DOHH2 (cell line): ENCODE results near the gene PDE11A.

Experiments
- H3F3A ChIP-seq: fragments of 200-600 bp; sonication (generic), shearing (Covaris generic); 2 replicates; pipeline ENCODE4 v1.6.0; 2016; ENCODE audit warnings: antibody characterized with exemption, mild to moderate bottlenecking; ENCODE audit not compliant: control insufficient read depth, insufficient read depth
- H3K27ac ChIP-seq: fragments of 200-600 bp; sonication (generic); 2 replicates; pipeline ENCODE4 v1.5.1; 2014; ENCODE audit warnings: low read depth, mild to moderate bottlenecking, low read length, moderate library complexity
- H3K27me3 ChIP-seq: fragments of 200-600 bp; sonication (generic); 2 replicates; pipeline ENCODE4 v1.6.1; 2014; ENCODE audit warnings: mild to moderate bottlenecking, low read length, mixed read lengths; ENCODE audit not compliant: control insufficient read depth
- H3K36me3 ChIP-seq: fragments of 200-600 bp; sonication (generic); 2 replicates; pipeline ENCODE4 v1.6.1; 2014; ENCODE audit warnings: mild to moderate bottlenecking, low read length, moderate library complexity, mixed read lengths; ENCODE audit not compliant: control insufficient read depth
- H3K4me1 ChIP-seq: fragments of 200-600 bp; sonication (generic); 2 replicates; pipeline ENCODE4 v1.6.1; 2014; ENCODE audit warnings: mild to moderate bottlenecking, low read length, mixed read lengths; ENCODE audit not compliant: control insufficient read depth
- H3K4me2 ChIP-seq: fragments of 200-600 bp; sonication (generic); 2 replicates; pipeline ENCODE4 v1.6.0; 2014; ENCODE audit warnings: mild to moderate bottlenecking, low read length, moderate library complexity
- H3K4me3 ChIP-seq: fragments of 200-600 bp; sonication (generic); 2 replicates; pipeline ENCODE4 v1.5.1; 2014; ENCODE audit warnings: mild to moderate bottlenecking, low read length, mixed read lengths
- H3K79me2 ChIP-seq: fragments of 200-600 bp; sonication (generic); 2 replicates; pipeline ENCODE4 v1.6.1; 2014; ENCODE audit warnings: mild to moderate bottlenecking, low read length, mixed read lengths; ENCODE audit not compliant: control insufficient read depth
- H3K9me2 ChIP-seq: fragments of 200-600 bp; sonication (generic); replicated peaks from 2 replicates; pipeline ENCODE4 v1.6.1; 2014; ENCODE audit warnings: mild to moderate bottlenecking, low read length, mixed read lengths; ENCODE audit not compliant: control insufficient read depth
- H3K9me3 ChIP-seq: fragments of 200-600 bp; sonication (generic); 2 replicates; pipeline ENCODE4 v1.6.1; 2014; ENCODE audit warnings: antibody characterized with exemption, low read length, mixed read lengths; ENCODE audit not compliant: control insufficient read depth, insufficient read depth
- H4K20me1 ChIP-seq: fragments of 200-600 bp; sonication (generic); 2 replicates; pipeline ENCODE4 v1.6.0; 2014; ENCODE audit warnings: low read depth, mild to moderate bottlenecking, antibody characterized with exemption, low read length, moderate library complexity; ENCODE audit not compliant: control insufficient read depth, insufficient read depth
- CTCF ChIP-seq: fragments of 200-600 bp; sonication (generic); IDR thresholded peaks from one replicate; pipeline ENCODE4 v1.5.1; 2014; ENCODE audit warnings: antibody characterized with exemption, mild to moderate bottlenecking, low read depth, low read length; ENCODE audit not compliant: poor library complexity, severe bottlenecking
- EZH2phosphoT487 ChIP-seq: fragments of 200-600 bp; sonication (generic); IDR thresholded peaks from 2 replicates; pipeline ENCODE4 v1.6.1; 2017; ENCODE audit warnings: borderline replicate concordance, mild to moderate bottlenecking, antibody characterized with exemption, low read length, moderate library complexity, mixed read lengths

The PDE11A gene

GRCh38 chr2:177832611-177833433 lies 239.8 kb downstream of the PDE11A start:
- no peak overlapping the region for H3K27ac ChIP-seq
- no peaks in the 10 kb centered on the region for H3K36me3 ChIP-seq
- H3K79me2 ChIP-seq: no peaks in the 10 kb centered on the region
- no peak for TF ChIP-seq CTCF
- TF ChIP-seq EZH2phosphoT487: no peak
- H3K27me3 ChIP-seq: no peaks in the 10 kb centered on the region
- H3K4me2 ChIP-seq: no peak overlapping the region
- no peaks in the 10 kb centered on the region for H3K9me3 ChIP-seq
- no peaks in the 10 kb centered on the region for H3K4me1 ChIP-seq
- H4K20me1 ChIP-seq: no peaks in the 10 kb centered on the region
- H3F3A ChIP-seq: no peaks in the 10 kb centered on the region
- no peak overlapping the region for H3K4me3 ChIP-seq
- H3K9me2 ChIP-seq: no peaks in the 10 kb centered on the region

- H3K79me2 ChIP-seq: no peaks in the 10 kb centered on the region
- H3K4me3 ChIP-seq: no peak overlapping the region
- H3K36me3 ChIP-seq: no peaks in the 10 kb centered on the region
- no peaks in the 10 kb centered on the region for H3K9me2 ChIP-seq
- no peaks in the 10 kb centered on the region for H3K27me3 ChIP-seq
- no peak for TF ChIP-seq EZH2phosphoT487
- no peak overlapping the region for H3K4me2 ChIP-seq
- no peaks in the 10 kb centered on the region for H3K9me3 ChIP-seq
- H3F3A ChIP-seq: no peaks in the 10 kb centered on the region
- no peak overlapping the region for H3K27ac ChIP-seq
- H3K4me1 ChIP-seq: no peaks in the 10 kb centered on the region
- no peaks in the 10 kb centered on the region for H4K20me1 ChIP-seq
Measured at GRCh38 chr2:177830881-177831386, 241.6 kb downstream of the PDE11A start.

- Histone ChIP-seq H3K27ac (no peak overlapping the region), H3K4me3 (no peak overlapping the region), H3K36me3 (no peaks in the 10 kb centered on the region), H3K4me1 (no peaks in the 10 kb centered on the region), H3K79me2 (no peaks in the 10 kb centered on the region), H3K9me2 (no peaks in the 10 kb centered on the region), H3K9me3 (no peaks in the 10 kb centered on the region), H4K20me1 (no peaks in the 10 kb centered on the region), H3K27me3 (no peaks in the 10 kb centered on the region), H3K4me2 (no peak overlapping the region), H3F3A (no peaks in the 10 kb centered on the region)
- TF ChIP-seq EZH2phosphoT487 (no peak), CTCF (no peak)
Measured at GRCh38 chr2:177828557-177828956, 244.0 kb downstream of the PDE11A start.

GRCh38 chr2:177826897-177827296 lies 245.7 kb downstream of the PDE11A start:
- Histone ChIP-seq H3K36me3 (no peaks in the 10 kb centered on the region), H3K4me2 (no peak overlapping the region), H3K27ac (no peak overlapping the region), H3K79me2 (no peaks in the 10 kb centered on the region), H3K9me3 (no peaks in the 10 kb centered on the region), H3K9me2 (no peaks in the 10 kb centered on the region), H3K4me1 (no peaks in the 10 kb centered on the region), H3F3A (no peaks in the 10 kb centered on the region), H4K20me1 (no peaks in the 10 kb centered on the region), H3K4me3 (no peak overlapping the region), H3K27me3 (no peaks in the 10 kb centered on the region)
- TF ChIP-seq EZH2phosphoT487 (no peak), CTCF (no peak)
